OCI-M2 (cell line): ENCODE results near the gene RFXAP.

Source experiments
- DNase-seq: peaks from one replicate; lab custom pipeline; 2025; ENCODE audit not compliant: unreplicated experiment; lab: John Stamatoyannopoulos, UW

The RFXAP gene

GRCh38 chr13:36815062-36815461, 4.0 kb upstream of the RFXAP start:
- no peak for DNase-seq

- DNase-seq, result no peak
Observed at GRCh38 chr13:36817996-36818803, 822 bp upstream of the RFXAP start.

- no peak for DNase-seq
Observed at GRCh38 chr13:36819739-36820090, 693 bp downstream of the RFXAP start.

- DNase-seq, result no peak
Observed at GRCh38 chr13:36820222-36820621, 1.2 kb downstream of the RFXAP start.

GRCh38 chr13:36822785-36823184, 3.8 kb downstream of the RFXAP start:
- no peak for DNase-seq

GRCh38 chr13:36829753-36830152, 10.7 kb downstream of the RFXAP start:
- no peak for DNase-seq

GRCh38 chr13:36831291-36831690, 12.3 kb downstream of the RFXAP start:
- DNase-seq, result no peak

- DNase-seq, result no peak
Observed at GRCh38 chr13:36834299-36834698, 15.3 kb downstream of the RFXAP start.

GRCh38 chr13:36837354-36838092, 18.5 kb downstream of the RFXAP start:
- no peak for DNase-seq

- no peak for DNase-seq
Observed at GRCh38 chr13:36839281-36839680, 20.3 kb downstream of the RFXAP start.

- no peak for DNase-seq
Observed at GRCh38 chr13:36839981-36840380, 21.0 kb downstream of the RFXAP start.

GRCh38 chr13:36840718-36841250, 21.8 kb downstream of the RFXAP start:
- DNase-seq, result no peak

- DNase-seq, result no peak
Observed at GRCh38 chr13:36841391-36841790, 22.4 kb downstream of the RFXAP start.

- no peak for DNase-seq
Observed at GRCh38 chr13:36847606-36848005, 28.6 kb downstream of the RFXAP start.

- DNase-seq, result no peak
Observed at GRCh38 chr13:36848199-36848982, 29.4 kb downstream of the RFXAP start.

- DNase-seq, result no peak
Observed at GRCh38 chr13:36850790-36851438, 31.9 kb downstream of the RFXAP start.

- DNase-seq, result no peak
Observed at GRCh38 chr13:36857253-36857652, 38.2 kb downstream of the RFXAP start.

- no peak for DNase-seq
Observed at GRCh38 chr13:36858290-36858689, 39.3 kb downstream of the RFXAP start.

- no peak for DNase-seq
Observed at GRCh38 chr13:36859259-36859658, 40.2 kb downstream of the RFXAP start.

GRCh38 chr13:36862002-36862685, 43.1 kb downstream of the RFXAP start:
- DNase-seq, result no peak
